GM12864 (cell line): Measurements from ENCODE around the gene GRID1.

Experiments used
- DNase-seq: peaks from one replicate; pipeline ENCODE4 v3.0.0-alpha.2; 2011; ENCODE audit warnings: low read depth
- H3K4me3 ChIP-seq: 2 replicates; pipeline ENCODE4 v1.5.1; 2011; ENCODE audit warnings: mild to moderate bottlenecking, low read depth, low read length, control low read depth
- CTCF ChIP-seq: IDR thresholded peaks from 2 replicates; pipeline ENCODE4 v1.5.1; 2011; ENCODE audit warnings: low read depth, mild to moderate bottlenecking, moderate library complexity, low read length, control low read depth, inconsistent platforms; ENCODE audit errors: missing control alignments

GRID1 gene

GRCh38 chr10:85615556-85615955, 751.0 kb downstream of the GRID1 start:
- DNase-seq, result no peak
- H3K4me3 ChIP-seq, result no peak overlapping the region
- TF ChIP-seq CTCF, result no peak

GRCh38 chr10:85614981-85615380, 751.6 kb downstream of the GRID1 start:
- DNase-seq, result no peak
- H3K4me3 ChIP-seq, result no peak overlapping the region
- TF ChIP-seq CTCF, result no peak

GRCh38 chr10:85614566-85614965, 752.0 kb downstream of the GRID1 start:
- no peak for TF ChIP-seq CTCF

GRCh38 chr10:85613391-85613790, 753.2 kb downstream of the GRID1 start:
- no peak for TF ChIP-seq CTCF
- no peak overlapping the region for H3K4me3 ChIP-seq
- no peak for DNase-seq

More at GRCh38 chr10:85614566-85614965, 752.0 kb downstream of the GRID1 start:
- H3K4me3 ChIP-seq, result no peak overlapping the region
- DNase-seq, result no peak

- no peak overlapping the region for H3K4me3 ChIP-seq
- TF ChIP-seq CTCF, result peak; percentile 49
- DNase-seq, result no peak
Observed at GRCh38 chr10:85612833-85613232, 753.8 kb downstream of the GRID1 start.

GRCh38 chr10:85612378-85612775, 754.2 kb downstream of the GRID1 start:
- no peak for TF ChIP-seq CTCF
- peak; percentile 31 for DNase-seq
- no peak overlapping the region for H3K4me3 ChIP-seq

- no peak overlapping the region for H3K4me3 ChIP-seq
- DNase-seq, result no peak
- TF ChIP-seq CTCF, result no peak
Observed at GRCh38 chr10:85611746-85612377, 754.7 kb downstream of the GRID1 start.
